ENCODE measurements around the gene IGFL3.
"Not testable (repeated sequence)": the region's sequence is repeated elsewhere in the genome, so short reads cannot be mapped to it uniquely, and the experiment has no call there.

The IGFL3 gene

DNA sequence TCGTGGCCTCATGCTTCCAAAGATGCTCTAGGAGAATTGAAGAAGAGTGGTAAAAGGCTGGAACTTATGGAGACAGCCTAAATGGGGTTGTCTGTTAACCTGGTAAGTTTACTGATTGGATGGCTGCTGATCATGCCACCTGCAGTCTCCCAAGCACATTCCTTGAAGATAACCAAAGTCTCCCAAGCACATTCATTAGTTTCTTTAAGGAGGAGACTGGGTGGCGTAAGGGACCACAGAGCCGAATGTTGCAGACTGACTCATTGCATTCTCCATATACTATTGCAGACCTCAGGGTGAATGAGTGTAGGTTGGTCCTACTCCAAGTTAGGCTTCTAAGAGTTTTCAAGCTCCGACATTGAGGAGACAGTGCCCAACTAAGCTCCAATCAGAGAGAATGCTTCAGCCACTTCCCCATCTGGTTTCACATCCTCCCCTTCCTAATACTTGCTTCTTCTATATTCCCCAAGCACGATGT is at the start of gene IGFL3:
Gene IGFL3, minus strand, starts transcription at position 51 of the 478 bp plus-strand sequence. Its CDS starts 39 bp downstream, at position 12.
- no peak for DNase-seq

DNA sequence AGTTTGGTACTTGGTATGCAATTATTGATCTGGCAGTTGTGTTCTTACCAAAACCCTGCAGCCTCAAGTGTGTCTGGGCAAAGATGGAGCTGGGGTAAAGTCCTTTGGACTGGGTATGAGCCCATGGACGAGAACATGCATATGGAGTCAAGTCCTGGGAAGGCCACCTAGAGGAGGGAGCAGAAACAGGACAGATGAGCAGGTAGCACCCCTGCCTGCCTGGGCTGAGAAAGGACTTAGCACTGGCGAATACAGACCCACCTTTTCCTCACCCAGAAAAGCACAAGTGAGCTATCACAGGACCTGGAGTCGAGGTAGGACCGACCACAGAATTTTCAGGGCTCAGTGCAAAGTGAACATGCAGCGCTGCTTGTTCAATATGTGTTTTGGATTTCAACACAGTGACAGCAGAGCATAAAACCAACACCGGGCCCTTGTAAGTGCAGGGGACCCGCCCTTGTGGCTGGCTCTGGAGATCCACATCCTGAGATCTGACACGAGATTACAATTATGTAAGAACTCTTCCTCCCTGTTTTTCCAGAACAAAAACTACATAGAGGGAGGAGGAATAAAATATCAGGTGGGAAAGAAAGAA is 49.5 kb upstream of the IGFL3 start:
- no peak for DNase-seq

DNA sequence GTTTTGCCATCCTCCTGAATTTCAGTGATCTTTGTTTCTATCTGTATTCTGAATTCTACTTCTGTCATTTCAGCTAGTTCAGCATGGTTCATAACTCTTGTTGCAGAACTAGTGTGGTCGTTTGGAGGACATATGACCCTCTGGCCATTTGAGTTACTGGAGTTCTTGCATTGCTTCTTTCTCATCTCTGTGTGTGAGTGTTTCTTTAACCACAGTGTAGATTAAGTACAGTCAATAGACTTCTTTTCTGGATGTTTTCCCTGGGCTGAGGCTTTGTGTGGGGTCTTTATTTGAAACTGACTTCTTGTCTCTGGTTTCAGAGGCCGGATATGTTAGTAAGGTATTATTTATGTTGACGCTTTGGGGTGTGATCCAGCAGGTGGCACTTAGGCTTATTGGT is 38.2 kb upstream of the IGFL3 start:
- no peak for DNase-seq

DNA sequence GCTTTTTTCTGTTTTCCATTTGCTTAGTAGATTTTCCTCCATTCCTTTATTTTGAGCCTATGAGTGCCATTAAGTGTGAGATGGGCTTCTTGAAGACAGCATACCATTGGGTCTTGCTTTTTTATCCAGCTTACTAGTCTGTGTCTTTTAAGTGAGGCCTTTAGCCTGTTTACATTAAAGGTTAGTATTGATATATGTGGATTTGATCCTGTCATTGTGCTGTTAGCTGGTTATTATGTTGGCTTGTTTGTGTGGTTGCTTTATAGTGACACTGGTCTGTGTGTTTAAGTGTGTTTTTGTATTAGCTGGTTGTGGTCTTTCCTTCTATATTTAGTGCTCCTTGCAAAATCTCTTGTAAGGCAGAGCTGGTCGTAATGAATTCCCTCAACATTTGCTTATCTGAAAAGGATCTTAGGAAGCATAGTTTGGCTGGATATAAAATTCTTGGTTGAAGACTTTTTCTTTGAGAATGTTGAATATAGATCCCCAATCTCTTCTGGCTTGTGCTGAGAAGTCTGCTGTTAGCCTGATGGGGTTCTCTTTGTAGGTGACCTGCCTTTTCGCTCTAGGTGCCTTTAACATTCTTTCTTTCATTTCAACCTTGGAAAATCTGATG is 37.3 kb upstream of the IGFL3 start:
- DNase-seq = not testable (repeated sequence)

DNA sequence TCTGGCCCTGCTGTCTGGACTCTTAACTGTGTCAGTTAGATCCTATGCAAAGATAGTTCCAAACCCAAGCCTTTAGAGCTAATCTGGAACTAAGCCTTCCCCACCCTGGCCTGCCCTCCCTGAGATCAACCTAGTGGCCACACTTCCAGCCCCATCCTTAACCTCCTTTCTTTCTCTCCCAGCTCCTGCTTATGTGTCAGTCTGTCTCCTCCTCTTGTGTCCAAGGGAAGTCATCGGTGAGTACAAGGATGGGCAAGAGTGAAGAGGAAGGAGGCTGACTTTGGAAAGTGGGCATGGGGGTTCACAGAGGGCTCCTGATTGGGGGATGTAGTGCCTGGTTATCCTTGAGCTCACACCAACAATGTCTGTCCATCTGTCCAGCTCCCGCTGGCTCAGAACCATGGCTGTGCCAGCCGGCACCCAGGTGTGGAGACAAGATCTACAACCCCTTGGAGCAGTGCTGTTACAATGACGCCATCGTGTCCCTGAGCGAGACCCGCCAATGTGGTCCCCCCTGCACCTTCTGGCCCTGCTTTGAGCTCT is 35.8 kb upstream of the IGFL3 start:
- no peak for DNase-seq

DNA sequence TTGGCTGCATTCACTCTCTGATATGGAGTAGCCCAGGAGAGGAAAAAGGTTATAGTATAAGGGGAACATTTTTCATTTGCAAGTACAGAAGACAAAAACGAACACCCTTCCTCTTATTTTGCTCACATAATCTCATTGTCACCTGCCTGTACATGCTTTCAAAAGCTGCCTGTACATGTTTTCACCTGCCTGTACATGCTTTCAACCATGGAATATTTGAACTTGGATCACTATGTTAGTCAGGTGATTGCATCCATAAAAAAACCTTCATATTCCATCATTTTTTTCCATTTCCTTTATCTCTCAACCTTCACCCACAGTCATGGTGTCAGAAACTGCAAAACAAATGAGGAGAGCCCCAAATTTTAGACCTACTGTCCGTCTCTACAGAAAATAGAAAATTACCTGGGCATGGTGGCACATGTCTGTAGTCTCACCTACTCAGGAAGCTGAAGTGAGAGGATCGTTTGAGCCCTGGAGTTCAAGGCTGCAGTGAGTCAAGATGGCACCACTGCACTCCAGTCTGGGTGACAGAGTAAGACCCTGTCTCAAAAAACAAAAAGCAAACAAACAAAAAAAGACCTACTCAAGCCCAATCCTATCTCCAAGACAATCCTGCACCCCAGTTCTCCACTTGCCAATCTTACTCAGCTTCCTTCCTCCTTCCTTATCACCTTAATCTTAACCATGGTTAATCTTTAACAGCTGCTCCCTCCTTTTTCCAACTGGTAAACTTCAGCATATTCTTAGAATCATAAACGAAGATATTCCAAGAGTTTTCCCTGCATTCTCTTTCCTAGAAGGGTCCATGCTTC is 35.1 kb upstream of the IGFL3 start:
- no peak for DNase-seq

DNA sequence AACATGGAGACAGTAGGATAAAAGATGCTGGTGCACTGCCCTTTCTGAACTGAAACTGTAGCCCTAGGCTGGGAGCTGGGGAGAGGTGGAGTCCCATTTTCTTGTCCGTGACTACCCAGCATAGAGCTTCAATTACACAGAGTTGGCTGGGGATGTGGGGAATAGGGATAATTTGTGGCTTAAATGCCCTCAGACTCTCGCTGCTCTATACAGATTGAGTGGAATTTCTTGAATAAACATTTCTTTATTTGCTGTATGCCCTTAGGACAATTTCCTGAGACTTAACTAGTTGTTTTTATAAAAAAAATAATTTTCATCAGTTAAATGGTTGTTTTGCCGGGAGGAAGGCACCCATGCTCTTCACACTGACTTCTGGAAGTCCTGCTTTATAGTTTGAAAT is 30.7 kb upstream of the IGFL3 start:
- DNase-seq = no peak

DNA sequence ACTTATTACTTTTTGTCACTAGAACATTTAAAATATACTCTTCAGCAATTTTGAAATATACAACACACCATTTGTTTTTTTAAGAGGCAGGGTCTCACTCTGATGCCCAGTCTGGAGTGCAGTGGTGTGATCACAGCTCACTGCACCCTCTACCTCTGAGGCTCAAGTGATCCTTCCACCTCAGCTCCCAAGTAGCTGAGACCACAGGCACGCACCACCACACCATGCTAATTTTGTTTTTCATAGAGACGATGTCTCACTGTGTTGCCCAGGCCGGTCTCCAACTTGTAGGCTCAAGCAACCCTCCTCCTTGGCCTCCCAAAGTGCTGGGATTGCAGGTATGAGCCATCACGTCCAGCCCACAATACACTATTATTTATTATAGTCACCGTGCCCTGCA is 26.1 kb upstream of the IGFL3 start:
- no peak for DNase-seq

DNA sequence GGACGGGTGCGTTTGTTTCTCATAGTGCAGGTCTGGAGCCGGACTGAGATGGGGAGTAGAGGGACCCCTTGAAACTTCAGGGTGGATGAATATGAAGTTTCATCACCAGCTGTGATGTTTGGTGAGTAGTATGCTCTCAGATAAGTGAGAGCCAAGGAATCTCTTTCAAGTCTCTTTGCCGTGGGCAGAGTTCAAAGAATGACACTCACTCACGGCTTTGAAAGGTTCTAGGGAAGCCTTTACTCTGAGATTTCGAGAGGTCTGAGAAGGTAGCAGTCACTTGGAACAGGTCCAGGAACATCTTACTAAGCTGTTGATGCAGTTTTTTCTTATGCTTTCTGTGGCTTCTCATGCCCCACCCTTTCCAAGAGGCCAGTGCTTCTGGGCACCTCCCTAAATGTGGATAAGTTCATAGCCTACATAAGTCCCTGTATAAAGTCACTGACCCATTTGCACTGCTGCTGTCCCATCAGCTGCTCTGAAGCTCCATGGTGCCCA is 23.4 kb upstream of the IGFL3 start, which contains the start of gene IGFL2:
Gene IGFL2, plus strand, starts transcription at position 448 of the 498 bp plus-strand sequence. Its CDS starts 41 bp downstream, at position 489.
- DNase-seq = no peak

DNA sequence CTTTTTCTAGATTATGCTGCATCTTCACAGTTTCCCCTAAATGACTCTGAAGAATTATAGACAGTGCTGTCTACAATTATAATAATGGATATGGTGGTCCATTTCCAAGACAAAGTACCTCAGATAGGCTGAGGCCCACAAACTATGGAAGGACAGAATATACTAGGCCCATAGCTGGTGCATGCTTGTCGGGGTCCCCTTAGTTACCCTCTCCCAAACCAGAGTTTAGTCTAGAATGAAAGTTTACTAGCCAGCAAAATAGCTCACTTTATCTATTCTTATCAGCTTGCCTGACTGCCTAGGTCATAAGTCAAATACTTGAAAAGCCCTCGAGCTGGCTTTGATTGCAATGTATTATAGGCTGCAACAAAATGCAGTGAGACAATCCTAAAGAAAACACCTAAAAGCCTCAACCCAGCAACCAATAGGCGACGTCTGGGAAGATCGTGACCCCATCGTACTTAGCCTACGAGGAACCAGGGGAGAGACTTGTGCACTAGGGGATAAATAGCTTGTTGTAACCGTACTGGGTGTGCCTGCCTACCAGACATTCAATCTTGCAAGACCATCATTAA is 22.8 kb upstream of the IGFL3 start:
- no peak for DNase-seq

DNA sequence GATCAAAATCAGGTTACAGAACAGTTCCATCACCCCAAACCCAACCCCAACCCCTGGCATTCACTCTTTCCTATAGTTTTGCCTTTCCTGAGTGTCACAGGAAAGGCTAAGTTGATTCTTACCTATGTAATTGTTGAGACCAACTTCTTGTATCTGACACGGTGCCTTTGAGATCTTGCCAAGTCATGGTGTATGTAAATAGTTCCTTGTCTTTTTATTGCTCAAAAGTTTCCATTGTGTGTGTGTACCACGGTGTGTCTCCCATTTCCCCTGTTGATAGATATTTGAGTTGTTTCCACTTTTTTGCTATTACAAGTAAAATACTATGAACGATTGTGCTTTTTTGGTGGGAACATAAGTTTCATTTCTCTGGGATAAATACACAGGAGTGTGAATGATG is 20.3 kb upstream of the IGFL3 start:
- no peak for DNase-seq

DNA sequence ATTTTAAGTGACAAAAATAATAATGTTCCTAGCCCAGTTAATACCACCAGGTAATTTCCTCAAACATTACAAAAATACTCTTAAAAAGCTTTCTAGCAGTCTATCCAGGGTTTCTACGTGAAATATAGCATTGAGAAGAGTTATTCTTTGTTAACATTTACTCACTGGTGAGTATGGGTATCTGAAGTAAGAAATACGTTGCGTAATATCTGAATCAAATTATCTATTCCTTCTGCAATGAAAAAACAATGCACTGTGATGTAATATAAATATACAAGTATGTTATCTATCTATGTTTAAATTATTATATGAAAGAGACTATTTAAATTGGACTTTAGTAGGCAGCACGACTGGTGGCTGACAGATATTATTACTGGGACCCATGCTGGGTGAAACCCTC is 17.8 kb upstream of the IGFL3 start:
- no peak for DNase-seq

DNA sequence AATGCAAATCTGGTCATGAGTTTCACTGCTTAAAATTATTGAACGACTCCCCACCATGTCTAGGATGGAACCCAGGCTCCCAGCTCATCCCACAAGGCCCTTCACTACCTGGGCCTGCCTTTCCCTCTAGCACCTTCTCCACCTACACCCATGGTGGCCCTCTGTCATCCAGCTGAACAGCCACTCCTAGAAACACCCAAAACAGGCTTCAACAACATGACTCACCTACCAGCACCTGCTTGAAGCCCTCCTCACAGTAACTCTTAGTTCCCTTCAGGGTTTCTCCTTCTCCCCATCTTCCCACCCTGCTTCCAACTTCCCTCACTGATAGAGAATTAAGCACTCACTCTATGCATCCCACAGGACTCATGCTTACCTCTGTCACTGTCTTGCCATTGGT is 16.9 kb upstream of the IGFL3 start:
- no peak for DNase-seq

DNA sequence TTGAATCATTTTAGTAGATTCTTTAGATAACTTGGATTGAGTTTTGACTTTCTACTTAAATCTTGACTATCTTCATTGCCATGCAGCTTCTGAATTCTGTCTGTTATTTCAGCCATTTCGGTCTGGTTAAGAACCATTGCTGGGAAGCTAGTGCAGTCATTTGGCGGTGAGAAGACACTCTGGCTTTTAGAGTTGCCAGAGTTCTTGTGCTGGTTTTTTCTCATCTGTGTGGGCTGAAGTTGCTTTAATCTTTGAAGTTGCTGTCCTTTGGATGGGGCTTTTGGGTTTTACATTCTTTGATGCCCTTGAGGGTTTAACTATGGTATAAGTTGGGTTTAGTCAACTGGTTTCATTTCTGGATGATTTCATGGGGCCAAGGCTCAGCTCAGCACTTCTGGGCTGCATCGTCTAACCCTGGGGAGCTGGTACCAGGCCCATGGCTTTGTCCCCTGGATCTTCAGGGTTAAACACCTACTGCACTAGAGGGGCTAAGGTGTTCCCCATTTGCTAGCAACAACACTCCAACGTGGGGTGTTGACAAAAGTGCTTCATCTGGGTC is 13.5 kb upstream of the IGFL3 start:
- no peak for DNase-seq

DNA sequence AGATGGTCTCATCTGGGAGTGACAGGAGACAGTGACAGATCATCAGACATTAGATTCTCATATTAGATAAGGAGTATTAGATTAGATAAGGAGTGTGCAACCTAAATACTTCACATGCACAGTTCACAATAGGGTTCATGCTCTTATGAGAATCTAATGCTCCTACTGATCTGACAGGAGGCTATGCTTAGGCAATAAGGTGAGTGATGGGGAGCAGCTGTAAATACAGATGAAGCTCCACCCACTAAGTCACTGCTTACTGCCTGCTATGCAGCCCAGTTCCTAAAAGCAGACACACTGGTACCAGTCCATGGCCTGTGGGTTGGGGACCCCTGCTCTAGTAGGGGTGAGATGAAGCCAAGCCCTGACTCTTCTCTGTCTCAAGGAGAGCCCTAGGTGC is 10.0 kb upstream of the IGFL3 start:
- no peak for DNase-seq

DNA sequence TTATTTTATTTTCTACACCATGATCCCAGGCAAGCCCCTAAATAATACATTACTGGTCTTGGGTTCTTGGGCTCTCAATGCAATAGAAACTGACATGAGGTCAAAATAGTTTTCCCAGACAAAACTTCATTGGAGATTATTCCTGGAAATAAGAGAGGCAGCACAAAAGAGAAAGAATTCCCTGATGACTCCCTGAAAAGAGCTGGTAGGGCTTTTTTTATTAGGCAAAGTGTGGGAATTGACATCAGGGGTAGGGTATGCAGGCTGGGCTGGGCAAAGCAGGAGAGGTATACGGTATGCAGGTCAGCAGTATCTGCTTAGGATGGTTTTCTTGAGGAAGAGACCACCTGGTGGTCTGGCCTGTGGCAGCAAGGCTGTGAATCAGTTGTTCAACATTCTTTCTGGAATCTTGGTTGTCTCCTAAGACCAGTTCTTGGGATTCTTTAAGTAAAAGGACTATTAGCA is 9.3 kb upstream of the IGFL3 start:
- no peak for DNase-seq

DNA sequence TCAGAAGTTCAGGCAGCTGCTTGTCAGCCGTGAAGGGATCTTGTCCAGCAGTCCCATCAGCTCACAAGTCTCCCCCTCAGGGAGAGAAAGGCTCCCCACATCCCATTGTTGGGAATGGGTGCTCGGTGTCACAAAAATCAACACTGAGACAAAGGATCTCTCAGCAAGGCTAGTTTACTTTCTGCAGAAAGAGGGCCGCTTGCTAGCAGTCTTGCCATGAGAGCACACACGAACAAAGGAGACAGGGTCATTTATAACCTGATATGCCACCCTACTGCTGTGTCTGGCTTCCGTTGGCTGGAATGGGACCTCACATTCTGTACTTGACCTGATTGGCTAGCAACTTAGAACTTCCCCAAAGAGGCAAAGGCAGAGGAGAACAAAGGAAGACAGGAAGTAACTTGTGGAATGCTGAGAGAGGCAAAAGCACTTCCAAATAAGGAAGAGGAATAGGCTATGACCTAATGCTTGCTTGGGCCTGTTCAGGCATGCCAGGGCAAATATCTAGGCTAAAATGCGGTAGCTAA is 8.7 kb upstream of the IGFL3 start:
- DNase-seq = no peak

DNA sequence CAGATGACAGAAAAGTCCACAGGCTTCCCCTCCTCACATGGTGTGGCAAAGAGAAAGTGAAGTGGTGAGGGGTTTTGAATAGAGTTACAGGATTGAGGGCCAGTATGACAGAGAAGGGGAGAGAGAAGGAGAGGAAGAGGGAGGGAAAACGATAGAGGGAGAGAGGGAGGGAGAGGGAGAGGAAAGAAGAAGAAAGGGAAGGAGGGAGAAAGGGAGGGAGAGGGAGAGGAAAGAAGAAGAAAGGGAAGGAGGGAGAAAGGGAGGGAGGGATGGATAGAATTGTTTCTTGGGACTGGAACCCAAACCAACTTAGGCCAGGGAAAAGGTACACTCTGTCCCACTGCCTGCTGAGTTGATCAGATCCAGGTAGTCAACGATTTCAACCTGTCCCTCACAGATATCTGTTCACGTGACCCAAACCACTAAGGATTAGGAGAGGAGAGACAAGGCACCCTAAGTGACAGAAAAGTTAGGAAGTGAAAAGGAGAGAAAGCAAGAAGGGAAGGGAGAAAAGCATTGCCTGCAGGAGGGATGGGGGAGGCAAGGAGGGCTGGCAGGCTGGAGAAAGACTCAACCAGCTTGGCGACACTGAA is 8.1 kb upstream of the IGFL3 start:
- no peak for DNase-seq

DNA sequence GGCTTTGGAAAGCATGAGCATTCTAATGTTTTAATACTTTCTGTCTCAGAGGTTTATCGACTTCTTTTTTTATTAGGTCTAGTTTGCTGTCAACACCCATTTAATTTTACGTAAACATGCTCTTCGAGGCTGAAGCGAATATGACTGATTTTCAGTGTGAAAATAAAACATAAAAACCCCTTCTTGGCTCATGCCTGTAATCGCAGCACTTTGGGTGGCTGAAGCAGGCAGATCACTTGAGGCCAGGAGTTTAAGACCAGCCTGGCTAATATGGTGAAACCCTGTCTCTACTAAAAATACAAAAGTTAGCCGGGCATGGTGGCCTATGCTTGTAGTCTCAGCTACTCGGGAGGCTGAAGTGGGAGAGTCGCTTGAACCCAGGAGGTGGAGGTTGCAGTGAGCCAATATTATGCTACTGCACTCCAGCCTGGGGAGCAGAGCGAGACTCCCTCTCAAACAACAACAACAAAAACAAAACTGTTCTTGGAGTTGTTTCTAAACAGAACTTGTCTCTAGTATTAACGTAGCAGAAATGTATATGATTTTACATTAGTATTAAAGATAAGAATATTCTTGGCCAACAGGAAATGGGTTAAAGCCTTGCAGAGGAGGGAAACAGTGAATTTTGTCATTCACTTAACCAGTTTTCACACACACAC is 7.1 kb upstream of the IGFL3 start:
- no peak for DNase-seq

DNA sequence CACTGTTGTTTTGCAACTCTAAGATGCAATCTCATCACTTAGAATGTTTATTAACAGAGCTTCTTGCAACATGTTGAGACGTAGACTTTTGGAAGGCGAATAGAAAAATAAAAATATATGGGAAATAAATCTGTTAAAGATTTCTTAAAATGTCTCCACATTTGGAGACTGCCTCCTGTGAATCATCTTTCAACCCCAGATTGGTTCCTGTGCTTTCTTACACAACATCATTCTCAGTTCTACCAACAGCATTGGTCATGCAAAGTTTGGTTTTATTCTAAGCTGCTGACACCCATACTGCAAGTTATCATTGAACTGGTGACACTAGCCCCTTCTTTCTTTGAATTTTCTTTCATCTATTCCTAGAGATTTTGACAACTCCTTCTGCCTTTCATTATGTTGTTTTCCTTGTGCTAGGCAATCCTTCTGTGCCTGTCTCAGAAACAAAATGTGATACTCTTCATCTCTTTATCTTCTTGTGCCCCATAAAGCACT is 1.6 kb upstream of the IGFL3 start:
- DNase-seq = no peak

DNA sequence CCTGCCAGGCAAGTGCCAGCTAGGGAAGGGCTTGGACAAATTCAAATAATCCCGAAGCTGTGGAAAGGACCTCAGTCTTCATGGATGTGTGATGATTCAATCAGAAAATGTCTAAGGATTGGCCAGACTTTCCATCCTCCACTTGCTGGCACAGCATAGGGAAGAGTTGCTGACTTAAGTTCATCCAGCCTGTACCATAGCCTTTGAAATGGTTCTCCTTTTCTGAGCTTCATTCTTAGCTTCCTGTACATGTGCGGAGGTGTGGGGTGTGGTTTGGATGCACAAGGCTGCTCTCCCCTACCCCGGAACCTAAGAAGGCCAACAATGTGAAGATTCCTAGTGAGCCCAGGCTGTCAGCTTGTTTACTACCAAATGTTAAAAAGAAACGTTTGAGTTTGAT is 959 bp upstream of the IGFL3 start:
- no peak for DNase-seq
